Fibroblast of skin of right biceps (primary cell): ENCODE results near the gene WWC2.
"Not testable (repeated sequence)": the region's sequence is repeated elsewhere in the genome, so short reads cannot be mapped to it uniquely, and the experiment has no call there.

ENCODE experiments used
- DNase-seq: peaks from one replicate; pipeline ENCODE4 v3.0.0-alpha.2; 2013

Gene WWC2

GRCh38 chr4:183101956-183102480 lies 3.0 kb downstream of the WWC2 start:
- DNase-seq: no peak

- DNase-seq: no peak
Observed at GRCh38 chr4:183105092-183105491, 6.0 kb downstream of the WWC2 start.

GRCh38 chr4:183106839-183107238 lies 7.8 kb downstream of the WWC2 start:
- peak; percentile 47 for DNase-seq

- DNase-seq: peak; percentile 67
Observed at GRCh38 chr4:183107891-183108459, 8.9 kb downstream of the WWC2 start.

- DNase-seq: no peak
Observed at GRCh38 chr4:183110244-183110643, 11.2 kb downstream of the WWC2 start.

GRCh38 chr4:183111452-183111885 lies 12.4 kb downstream of the WWC2 start:
- DNase-seq: no peak

GRCh38 chr4:183118141-183118540 lies 19.1 kb downstream of the WWC2 start:
- no peak for DNase-seq

- DNase-seq: peak; percentile 98
Observed at GRCh38 chr4:183118585-183118984, 19.5 kb downstream of the WWC2 start.

- not testable (repeated sequence) for DNase-seq
Observed at GRCh38 chr4:183121660-183122059, 22.6 kb downstream of the WWC2 start.

- no peak for DNase-seq
Observed at GRCh38 chr4:183124228-183124627, 25.2 kb downstream of the WWC2 start.

GRCh38 chr4:183124865-183125264 lies 25.8 kb downstream of the WWC2 start:
- DNase-seq: no peak

GRCh38 chr4:183129125-183129524 lies 30.1 kb downstream of the WWC2 start:
- DNase-seq: no peak

GRCh38 chr4:183129675-183130074 lies 30.6 kb downstream of the WWC2 start:
- no peak for DNase-seq

GRCh38 chr4:183130328-183131155 lies 31.5 kb downstream of the WWC2 start:
- DNase-seq: peak; percentile 58

- DNase-seq: no peak
Observed at GRCh38 chr4:183132081-183132480, 33.0 kb downstream of the WWC2 start.

- DNase-seq: no peak
Observed at GRCh38 chr4:183132865-183133264, 33.8 kb downstream of the WWC2 start.

GRCh38 chr4:183136855-183137254 lies 37.8 kb downstream of the WWC2 start:
- DNase-seq: peak; percentile 66

GRCh38 chr4:183139058-183139750 lies 40.1 kb downstream of the WWC2 start:
- DNase-seq: no peak

GRCh38 chr4:183139972-183140570 lies 41.0 kb downstream of the WWC2 start:
- peak; percentile 64 for DNase-seq

GRCh38 chr4:183140911-183141320 lies 41.9 kb downstream of the WWC2 start:
- peak; percentile 97 for DNase-seq

- no peak for DNase-seq
Observed at GRCh38 chr4:183141997-183142396, 42.9 kb downstream of the WWC2 start.

GRCh38 chr4:183142571-183143550 lies 43.8 kb downstream of the WWC2 start:
- DNase-seq: peak; percentile 94
